HepG2 (cell line): ENCODE measurements around the gene YAP1. TPM values are rescaled to one million over a fixed set of nuclear protein-coding genes. Genes with fewer than 3 reads are reported as not detected.

ENCODE experiments used
- ELF1 ChIP-seq: sonication (generic); formaldehyde crosslinking; IDR thresholded peaks from 2 replicates; pipeline ENCODE4 v1.4.0; 2020; ENCODE audit warnings: missing genetic modification reagents
- FOXA3 ChIP-seq: IDR thresholded peaks from 2 replicates; pipeline ENCODE4 v1.6.1; 2016; ENCODE audit warnings: missing genetic modification reagents, missing compliant biosample characterization
- HCFC1 ChIP-seq: fragments of 150-350 bp; IDR thresholded peaks from 2 replicates; pipeline ENCODE4 v1.6.1; 2014; ENCODE audit warnings: low read depth, low read length
- HIC2 ChIP-seq: sonication (generic); formaldehyde crosslinking; IDR thresholded peaks from 2 replicates; pipeline ENCODE4 v1.9.0; 2022; ENCODE audit warnings: low read depth, missing genetic modification reagents
- HNF4G ChIP-seq, 2 experiments: sonication (generic) in 1 of 2; formaldehyde crosslinking in 1 of 2; IDR thresholded peaks; 2 replicates each; pipeline versions ENCODE4 v1.4.0 to v1.6.1; 2011 to 2020; ENCODE audit warnings: borderline replicate concordance in 2 of 2, low read depth in 2 of 2, mild to moderate bottlenecking in 2 of 2, low read length in 1 of 2, missing genetic modification reagents in 1 of 2, moderate library complexity in 1 of 2
- HOMEZ ChIP-seq: IDR thresholded peaks from 2 replicates; pipeline ENCODE4 v1.6.1; 2016; ENCODE audit warnings: low read depth
- HOXA9 ChIP-seq: sonication (generic); formaldehyde crosslinking; IDR thresholded peaks from 2 replicates; pipeline ENCODE4 v1.8.1; 2022; ENCODE audit warnings: missing genetic modification reagents, mild to moderate bottlenecking, moderate library complexity, borderline replicate concordance
- KDM4B ChIP-seq: sonication (generic); formaldehyde crosslinking; IDR thresholded peaks from 2 replicates; pipeline ENCODE4 v1.4.0; 2020; ENCODE audit warnings: missing genetic modification reagents
- MBD4 ChIP-seq: IDR thresholded peaks from 2 replicates; pipeline ENCODE4 v1.6.1; 2012; ENCODE audit warnings: low read length, inconsistent platforms, borderline replicate concordance
- SMAD3 ChIP-seq: sonication (generic); formaldehyde crosslinking; IDR thresholded peaks from 2 replicates; pipeline ENCODE4 v1.4.0; 2020; ENCODE audit warnings: missing genetic modification reagents
- SNAI1 ChIP-seq: sonication (generic); formaldehyde crosslinking; IDR thresholded peaks from 2 replicates; pipeline ENCODE4 v1.5.0; 2020; ENCODE audit warnings: mild to moderate bottlenecking, missing genetic modification reagents, borderline replicate concordance
- TBX2 ChIP-seq: sonication (generic); formaldehyde crosslinking; IDR thresholded peaks from 2 replicates; pipeline ENCODE4 v1.5.0; 2020; ENCODE audit warnings: missing genetic modification reagents, mild to moderate bottlenecking, borderline replicate concordance
- ZBTB20 ChIP-seq: sonication (generic); formaldehyde crosslinking; IDR thresholded peaks from 2 replicates; pipeline ENCODE4 v1.8.1; 2023; ENCODE audit warnings: missing genetic modification reagents, low read depth, mild to moderate bottlenecking, borderline replicate concordance
- ZBTB7A ChIP-seq: sonication (generic); formaldehyde crosslinking; IDR thresholded peaks from 2 replicates; pipeline ENCODE4 v1.8.0; 2022; ENCODE audit warnings: mild to moderate bottlenecking, missing genetic modification reagents
- ZNF136 ChIP-seq: sonication (generic); formaldehyde crosslinking; IDR thresholded peaks from 2 replicates; pipeline ENCODE4 v1.8.1; 2022; ENCODE audit warnings: low read depth, mild to moderate bottlenecking, moderate library complexity, missing genetic modification reagents
- ZNF546 ChIP-seq: sonication (generic); formaldehyde crosslinking; conservative IDR thresholded peaks from 2 replicates; pipeline ENCODE4 v1.8.1; 2023; ENCODE audit warnings: mild to moderate bottlenecking, missing genetic modification reagents
- ZNF749 ChIP-seq: sonication (generic); formaldehyde crosslinking; IDR thresholded peaks from 2 replicates; pipeline ENCODE4 v1.8.0; 2022; ENCODE audit warnings: mild to moderate bottlenecking, missing genetic modification reagents, moderate library complexity, borderline replicate concordance
- ZNF878 ChIP-seq: sonication (generic); formaldehyde crosslinking; IDR thresholded peaks from 2 replicates; pipeline ENCODE4 v1.8.1; 2023; ENCODE audit warnings: mild to moderate bottlenecking, missing genetic modification reagents, moderate library complexity
- polyA plus RNA-seq, 8 experiments: library from polyadenylated mRNA; depleted of rRNA in 3 of 8; stranded (reverse) in 7 of 8; unstranded in 1 of 8; fragments of >200 nt; fragmentation: Illumina TruSeq in 4 of 8; extraction: Trizol in 4 of 8; gene quantifications; 2 replicates each; pipeline versions ENCODE4 v1.2.1 to v1.2.3, GENCODE V29; 2011 to 2016; ENCODE audit warnings: low read depth in 4 of 8, missing spikeins in 1 of 8, mixed read lengths in 1 of 8; ENCODE audit not compliant: insufficient read depth in 1 of 8
- total RNA-seq, 5 experiments: library from RNA; depleted of rRNA; stranded (reverse); fragments of >200 nt; fragmentation: Illumina TruSeq; extraction: Trizol; gene quantifications; 2 replicates each; pipeline ENCODE4 v1.2.3, GENCODE V29; 2016; ENCODE audit warnings: low read depth in 1 of 5
- TF ChIP-seq, protein P1 (sequence below): fragments of 450-650 bp; IDR thresholded peaks from 2 replicates; pipeline ENCODE4 v1.6.1; 2017
- TF ChIP-seq, protein P2 (sequence below): sonication (generic); formaldehyde crosslinking; IDR thresholded peaks from 2 replicates; pipeline ENCODE4 v1.4.0; 2020; ENCODE audit warnings: missing genetic modification reagents

Gene YAP1
- total and polyA plus RNA-seq, 2 of the 13 experiments (the other 11 are each of a cell fraction or from before 2014, with no cell fraction given): 59.5 to 91.0 TPM

GRCh38 chr11:102177974-102178631 is 67.9 kb downstream of the YAP1 start (continued):
- TF ChIP-seq HOMEZ (CRISPR knock-in tag): peak; percentile 85; the same call in 1 of the 2 replicates
- TF ChIP-seq HOXA9: no peak
- no peak for TF ChIP-seq KDM4B (CRISPR knock-in tag)
- no peak for TF ChIP-seq ZNF749 (CRISPR knock-in tag)
- no peak for TF ChIP-seq ZNF136
- TF ChIP-seq, protein P1, sequence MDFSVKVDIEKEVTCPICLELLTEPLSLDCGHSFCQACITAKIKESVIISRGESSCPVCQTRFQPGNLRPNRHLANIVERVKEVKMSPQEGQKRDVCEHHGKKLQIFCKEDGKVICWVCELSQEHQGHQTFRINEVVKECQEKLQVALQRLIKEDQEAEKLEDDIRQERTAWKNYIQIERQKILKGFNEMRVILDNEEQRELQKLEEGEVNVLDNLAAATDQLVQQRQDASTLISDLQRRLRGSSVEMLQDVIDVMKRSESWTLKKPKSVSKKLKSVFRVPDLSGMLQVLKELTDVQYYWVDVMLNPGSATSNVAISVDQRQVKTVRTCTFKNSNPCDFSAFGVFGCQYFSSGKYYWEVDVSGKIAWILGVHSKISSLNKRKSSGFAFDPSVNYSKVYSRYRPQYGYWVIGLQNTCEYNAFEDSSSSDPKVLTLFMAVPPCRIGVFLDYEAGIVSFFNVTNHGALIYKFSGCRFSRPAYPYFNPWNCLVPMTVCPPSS: no peak
- TF ChIP-seq ZNF878 (CRISPR knock-in tag): no peak
- no peak for TF ChIP-seq ZBTB20 (CRISPR knock-in tag)
- 0 out of 2 replicates have a peak, but pooled peaks have one; percentile 49 for TF ChIP-seq MBD4
- peak; percentile 38; the same call in 1 of the 2 replicates for TF ChIP-seq FOXA3 (CRISPR knock-in tag)
- TF ChIP-seq ELF1: 0 out of 2 replicates have a peak, but pooled peaks have one; percentile 27
- no peak for TF ChIP-seq SNAI1 (CRISPR knock-in tag)
- TF ChIP-seq HNF4G (IDR thresholded peaks at IDR 0.05; ENCODE audit: borderline replicate concordance, low read depth, low read length): no peak
- no peak for TF ChIP-seq HNF4G (CRISPR knock-in tag; IDR thresholded peaks at IDR 0.05; ENCODE audit: borderline replicate concordance, low read depth)
- TF ChIP-seq, protein P2, sequence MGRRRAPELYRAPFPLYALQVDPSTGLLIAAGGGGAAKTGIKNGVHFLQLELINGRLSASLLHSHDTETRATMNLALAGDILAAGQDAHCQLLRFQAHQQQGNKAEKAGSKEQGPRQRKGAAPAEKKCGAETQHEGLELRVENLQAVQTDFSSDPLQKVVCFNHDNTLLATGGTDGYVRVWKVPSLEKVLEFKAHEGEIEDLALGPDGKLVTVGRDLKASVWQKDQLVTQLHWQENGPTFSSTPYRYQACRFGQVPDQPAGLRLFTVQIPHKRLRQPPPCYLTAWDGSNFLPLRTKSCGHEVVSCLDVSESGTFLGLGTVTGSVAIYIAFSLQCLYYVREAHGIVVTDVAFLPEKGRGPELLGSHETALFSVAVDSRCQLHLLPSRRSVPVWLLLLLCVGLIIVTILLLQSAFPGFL (CRISPR knock-in tag): no peak
- TF ChIP-seq HIC2 (CRISPR knock-in tag): no peak
- no peak for TF ChIP-seq HCFC1
- 0 out of 2 replicates have a peak, but pooled peaks have one; percentile 28 for TF ChIP-seq TBX2 (CRISPR knock-in tag)
- no peak for TF ChIP-seq ZBTB7A (CRISPR knock-in tag)
- TF ChIP-seq SMAD3 (CRISPR knock-in tag): no peak
- TF ChIP-seq ZNF546 (CRISPR knock-in tag): no peak
